Forelimb muscle (tissue), 1 donor: Measurements from ENCODE around the gene KCNQ1. TPM values are rescaled to one million over a fixed set of nuclear protein-coding genes. Genes with fewer than 3 reads are reported as not detected.

Experiments
- DNase-seq: peaks from one replicate; pipeline ENCODE4 v3.0.0-alpha.2; 2013; ENCODE audit warnings: low read depth
- polyA plus RNA-seq: library from polyadenylated mRNA; unstranded; fragments of 120-200 nt; gene quantifications from one replicate; pipeline ENCODE4 v1.2.1, GENCODE V29; 2013; ENCODE audit not compliant: insufficient read length

The KCNQ1 gene
- polyA plus RNA-seq, 1 donor = 2.1 TPM

DNA sequence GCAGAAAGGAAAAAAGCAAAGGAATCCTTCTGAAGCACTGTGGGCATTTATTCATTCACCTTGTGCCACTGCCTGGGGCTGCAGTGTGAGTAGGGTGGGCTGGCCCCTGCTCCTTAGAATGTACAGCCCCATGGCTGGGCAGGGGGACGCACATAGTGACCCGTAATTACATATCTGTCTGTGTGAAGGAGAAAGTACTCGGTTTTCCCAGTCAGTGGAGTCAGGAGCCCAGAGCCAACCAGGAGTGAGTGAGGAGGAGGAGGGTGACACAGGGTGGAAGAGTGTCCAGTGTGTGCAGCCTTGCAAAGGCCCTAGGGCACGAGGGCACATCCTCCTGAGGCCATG is 348.9 kb downstream of the KCNQ1 start:
- DNase-seq = no peak

DNA sequence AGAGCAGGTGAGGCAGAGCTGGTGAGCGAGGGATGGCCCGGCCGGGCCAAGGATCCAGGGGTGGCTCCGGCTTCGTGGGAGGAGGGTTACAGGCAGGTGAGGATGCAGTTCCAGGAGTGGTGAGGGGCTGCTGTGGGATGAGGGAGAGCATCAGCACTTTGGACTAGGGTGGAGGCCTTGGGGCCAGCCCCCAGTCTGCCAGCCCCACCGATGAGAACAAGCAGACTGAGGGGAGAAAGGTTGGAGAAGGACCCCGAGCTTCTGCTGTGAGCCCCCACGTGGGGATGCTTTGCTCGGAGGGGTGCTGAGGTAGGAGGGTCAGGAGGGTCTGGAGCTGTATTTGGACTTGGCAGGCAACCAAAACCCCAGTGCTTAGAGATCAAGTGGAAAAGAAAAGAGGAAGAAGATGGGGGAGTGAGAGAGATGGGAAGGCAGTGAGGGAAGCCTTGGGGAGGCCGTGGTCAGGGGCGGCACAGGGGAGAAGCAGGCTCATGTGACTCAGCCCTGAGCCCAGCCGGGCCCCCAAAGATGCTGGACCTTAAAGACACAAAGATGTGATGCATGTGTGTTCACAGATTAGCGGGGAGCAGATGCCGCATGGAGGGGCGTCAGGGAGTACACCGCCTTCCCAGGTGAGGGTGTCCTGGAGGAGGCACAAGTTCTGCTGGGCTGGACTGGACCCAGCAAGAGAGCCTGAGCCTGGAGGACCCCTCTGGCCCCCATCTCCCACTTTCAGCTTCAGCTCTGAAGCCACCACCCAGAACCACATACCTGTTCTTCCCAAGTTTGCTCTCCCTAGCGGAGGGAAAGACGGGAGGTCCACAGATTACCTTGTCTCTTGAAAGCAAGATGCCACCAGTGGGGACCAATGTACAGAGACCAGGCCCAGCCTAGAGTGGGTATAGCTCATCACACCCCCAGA is 349.5 kb downstream of the KCNQ1 start:
- DNase-seq = no peak

DNA sequence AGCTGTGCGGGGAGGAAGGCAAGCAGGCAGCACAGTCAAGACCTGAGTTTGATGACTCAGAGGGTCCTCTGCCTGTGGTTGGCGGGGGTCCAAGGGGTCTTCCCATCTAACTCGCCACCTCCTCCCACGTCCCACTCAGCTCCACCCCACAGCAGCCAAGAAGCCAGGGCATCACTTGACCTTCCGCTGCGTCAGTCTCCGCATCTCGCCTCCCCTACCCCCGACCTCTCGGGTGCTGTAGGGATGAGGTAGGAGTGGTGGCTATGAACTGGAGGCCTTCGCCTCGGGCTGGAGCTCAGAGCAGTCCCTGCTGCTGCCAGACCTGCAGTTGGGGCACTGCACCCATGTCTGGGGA is 350.1 kb downstream of the KCNQ1 start:
- no peak for DNase-seq

DNA sequence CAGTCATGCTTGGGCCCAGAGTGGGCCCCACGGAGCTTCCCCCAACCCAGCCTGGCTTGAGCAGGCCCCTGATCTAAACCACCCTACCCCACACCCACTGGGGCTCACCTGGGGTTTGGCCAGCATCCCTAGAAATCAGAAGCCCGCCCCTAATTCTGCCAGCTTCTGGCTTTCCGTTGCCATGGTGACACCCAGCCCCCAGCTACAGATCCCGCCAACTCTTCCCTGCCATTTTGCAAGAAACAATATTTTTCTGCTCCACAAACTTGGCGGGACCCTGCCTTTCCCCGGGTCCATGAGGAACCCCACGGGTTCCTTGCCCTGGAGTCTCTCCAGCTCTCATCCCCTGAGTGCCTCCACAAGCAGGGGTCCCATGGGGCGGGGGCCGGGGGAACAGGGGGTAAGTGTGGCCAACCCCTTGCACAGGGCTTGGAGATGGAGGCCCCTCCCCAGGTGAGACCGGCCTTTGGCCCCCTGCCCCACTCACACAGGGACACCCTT is 350.7 kb downstream of the KCNQ1 start:
- no peak for DNase-seq

DNA sequence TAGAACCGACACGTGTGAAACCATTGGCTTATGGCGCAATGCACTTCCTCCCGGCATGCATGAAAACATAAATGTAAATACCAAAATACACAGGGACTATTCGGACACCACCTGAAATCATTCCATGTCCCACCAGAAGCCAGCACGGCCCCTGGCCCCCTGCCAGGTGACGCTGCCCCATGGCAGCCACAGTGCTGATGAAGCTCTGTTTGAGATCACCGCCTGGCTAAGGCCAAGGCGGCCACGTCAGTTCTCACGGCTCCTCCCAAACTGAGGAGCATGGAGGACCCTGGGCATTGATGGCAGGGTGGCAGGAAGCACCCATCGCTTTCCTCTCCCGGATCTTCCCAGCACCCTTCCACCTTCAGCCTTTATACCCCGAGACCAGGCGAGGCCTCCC is 351.3 kb downstream of the KCNQ1 start:
- DNase-seq = no peak

DNA sequence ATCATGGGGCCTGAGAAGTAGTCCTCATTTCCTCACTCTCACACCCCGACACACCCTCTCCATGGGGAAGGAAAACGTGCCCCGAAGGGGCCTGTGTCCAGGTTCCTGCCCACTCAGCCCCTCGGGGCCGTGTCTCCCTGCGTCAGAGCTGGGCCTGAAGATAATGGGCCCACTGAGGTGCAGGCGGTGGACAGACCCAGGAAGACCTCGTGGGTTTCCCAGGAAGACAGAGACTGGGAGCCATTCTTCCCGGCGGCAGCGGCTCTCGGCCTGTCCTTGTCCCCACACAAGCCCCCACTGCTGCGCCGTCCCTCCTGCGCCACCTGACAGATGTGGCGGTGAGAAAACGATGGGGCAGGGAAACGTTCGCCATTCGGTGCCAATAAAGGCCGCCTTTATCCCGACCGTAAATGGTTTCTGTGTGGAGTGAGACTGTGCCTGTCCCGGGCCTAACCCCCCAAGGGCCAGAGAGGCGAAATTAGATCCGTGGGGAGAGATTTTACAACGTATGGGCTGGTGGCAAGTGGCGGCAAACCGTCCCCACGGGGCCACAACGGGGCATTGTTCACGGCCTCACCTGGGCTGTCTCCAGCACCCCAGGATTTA is 351.8 kb downstream of the KCNQ1 start:
- no peak for DNase-seq

DNA sequence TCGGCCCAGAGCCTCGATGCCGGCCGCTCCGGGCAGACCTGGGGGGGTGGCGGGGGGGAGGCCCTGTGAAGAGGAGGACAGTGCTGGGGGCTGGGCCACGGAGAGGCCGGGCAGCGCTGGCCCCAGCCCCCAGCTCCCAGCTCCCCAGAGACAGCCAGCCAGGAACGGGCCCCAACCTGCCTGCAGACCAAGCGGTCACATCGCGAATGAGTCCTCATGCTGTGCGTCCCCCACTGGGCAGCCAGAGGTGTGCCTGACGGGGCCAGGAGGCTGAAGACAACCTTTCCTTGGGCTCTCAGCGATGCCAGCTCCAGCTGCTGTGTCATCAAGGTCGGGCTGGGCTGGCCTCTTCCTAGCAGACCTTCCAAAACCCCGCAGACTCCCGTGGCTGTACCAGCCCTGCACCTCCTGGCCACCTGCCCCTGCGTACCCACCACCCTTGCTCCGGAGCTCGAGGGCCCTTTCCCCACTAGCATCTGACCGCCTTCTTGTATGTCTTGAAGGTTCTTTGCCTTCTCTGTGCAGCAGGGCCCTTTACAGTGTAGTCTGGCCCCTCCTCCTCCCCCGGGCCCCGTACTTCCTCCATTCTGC is 352.4 kb downstream of the KCNQ1 start:
- no peak for DNase-seq

DNA sequence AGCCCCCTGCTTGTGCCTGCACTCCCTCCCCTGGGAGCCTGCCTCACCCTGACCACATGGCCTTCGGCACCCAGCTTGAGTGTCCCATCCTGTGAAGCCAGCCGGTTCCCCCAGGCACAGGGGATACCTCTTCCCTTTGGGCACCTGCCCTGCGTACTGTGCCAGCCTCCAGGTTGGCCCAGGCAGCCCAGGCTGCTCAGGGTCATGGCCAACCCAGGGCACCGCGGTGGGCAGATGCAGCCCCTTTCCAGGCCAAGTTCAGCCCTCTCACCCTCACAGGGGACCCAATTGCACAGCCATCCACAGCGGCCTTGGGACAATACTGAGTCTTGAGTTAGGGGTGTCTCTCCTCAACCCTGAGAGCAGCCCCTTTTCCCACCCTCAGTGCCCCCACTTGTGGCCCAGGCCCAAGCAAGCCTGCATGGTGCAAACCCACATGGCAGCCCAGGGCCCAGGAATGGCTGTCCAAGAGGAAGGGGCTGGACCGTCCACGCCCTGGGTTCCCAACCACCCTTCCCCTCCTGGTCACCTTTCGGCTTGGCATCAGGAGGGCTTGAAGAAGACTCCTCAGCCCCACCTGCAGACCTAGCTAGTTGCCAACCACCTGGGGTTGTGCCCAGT is 353.0 kb downstream of the KCNQ1 start:
- DNase-seq = no peak

DNA sequence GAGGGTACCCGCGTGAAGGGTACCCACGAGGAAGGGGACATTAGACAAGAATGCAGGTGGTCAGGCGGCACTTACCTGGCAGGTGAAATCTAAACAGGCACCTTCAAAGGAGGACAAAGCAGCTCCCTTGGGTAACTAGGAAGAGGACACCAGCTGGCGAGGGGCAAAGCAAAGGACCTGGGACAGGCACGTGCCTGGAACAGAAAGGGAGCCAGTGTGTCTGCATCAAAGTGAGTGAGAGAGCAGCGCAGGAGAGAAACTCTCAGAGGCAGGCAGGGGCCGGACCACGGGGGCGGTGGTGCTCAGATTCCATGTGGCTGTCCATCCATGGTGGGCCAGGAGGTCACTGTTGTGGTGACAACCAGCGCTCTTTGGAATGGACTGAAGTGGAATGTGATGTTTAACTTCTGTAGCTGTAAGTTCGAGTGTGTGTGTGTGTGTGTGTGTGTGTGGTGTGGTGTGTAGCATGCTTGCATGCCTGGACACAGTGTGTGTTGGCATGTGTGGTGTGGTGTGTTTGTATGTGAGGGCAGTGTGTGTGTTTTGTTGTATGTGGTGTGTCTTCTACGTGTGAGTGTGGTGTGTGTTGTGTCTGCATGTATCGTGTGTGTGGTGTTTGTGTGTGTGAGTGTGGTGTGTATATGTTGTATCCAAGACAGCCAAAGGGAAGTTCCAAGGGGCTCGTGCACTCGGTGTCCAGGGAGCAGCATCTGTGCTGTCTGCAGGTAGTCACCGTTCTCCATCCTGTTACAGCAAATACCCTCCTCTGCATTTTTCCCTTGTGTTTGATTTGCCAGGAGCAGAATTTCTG is 354.3 kb downstream of the KCNQ1 start:
- DNase-seq = no peak

DNA sequence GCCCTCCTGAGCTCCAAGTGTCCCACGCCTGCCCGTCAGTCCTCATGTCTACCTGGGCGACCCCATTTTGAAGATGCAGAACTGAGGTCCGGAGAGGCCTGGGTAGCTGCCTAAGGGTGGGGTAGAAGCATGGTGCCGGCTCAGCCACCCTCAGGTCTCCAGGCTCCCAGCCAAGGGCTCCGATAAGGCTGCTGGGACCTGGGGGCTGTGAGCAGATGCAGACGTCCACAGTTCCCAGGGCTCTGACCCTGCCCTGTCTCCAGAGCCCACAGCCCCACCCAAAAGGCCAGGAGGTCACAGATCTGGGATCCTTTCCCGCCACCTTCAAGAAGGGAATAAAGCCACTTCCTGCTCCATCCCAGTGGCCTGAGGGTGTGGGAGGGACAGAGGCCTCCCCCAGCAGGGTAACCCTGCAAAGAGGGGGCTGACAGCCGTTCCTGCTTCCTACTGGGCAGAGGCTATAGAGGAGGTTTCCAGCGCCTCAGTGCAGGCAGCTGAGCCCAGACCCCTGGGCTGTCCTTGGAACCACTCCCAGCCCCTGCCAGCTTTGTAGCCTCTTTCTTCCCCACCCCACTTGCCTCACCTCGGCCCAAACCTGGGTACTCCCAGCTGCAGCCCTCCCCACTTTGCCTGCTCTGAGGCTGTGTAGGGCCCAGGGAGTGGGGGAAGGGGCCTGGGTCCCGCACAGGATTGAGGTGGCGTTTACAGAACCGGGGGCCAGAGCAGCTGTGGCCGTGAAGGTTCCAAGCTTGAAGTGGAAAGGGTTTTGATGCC is 355.3 kb downstream of the KCNQ1 start:
- no peak for DNase-seq

DNA sequence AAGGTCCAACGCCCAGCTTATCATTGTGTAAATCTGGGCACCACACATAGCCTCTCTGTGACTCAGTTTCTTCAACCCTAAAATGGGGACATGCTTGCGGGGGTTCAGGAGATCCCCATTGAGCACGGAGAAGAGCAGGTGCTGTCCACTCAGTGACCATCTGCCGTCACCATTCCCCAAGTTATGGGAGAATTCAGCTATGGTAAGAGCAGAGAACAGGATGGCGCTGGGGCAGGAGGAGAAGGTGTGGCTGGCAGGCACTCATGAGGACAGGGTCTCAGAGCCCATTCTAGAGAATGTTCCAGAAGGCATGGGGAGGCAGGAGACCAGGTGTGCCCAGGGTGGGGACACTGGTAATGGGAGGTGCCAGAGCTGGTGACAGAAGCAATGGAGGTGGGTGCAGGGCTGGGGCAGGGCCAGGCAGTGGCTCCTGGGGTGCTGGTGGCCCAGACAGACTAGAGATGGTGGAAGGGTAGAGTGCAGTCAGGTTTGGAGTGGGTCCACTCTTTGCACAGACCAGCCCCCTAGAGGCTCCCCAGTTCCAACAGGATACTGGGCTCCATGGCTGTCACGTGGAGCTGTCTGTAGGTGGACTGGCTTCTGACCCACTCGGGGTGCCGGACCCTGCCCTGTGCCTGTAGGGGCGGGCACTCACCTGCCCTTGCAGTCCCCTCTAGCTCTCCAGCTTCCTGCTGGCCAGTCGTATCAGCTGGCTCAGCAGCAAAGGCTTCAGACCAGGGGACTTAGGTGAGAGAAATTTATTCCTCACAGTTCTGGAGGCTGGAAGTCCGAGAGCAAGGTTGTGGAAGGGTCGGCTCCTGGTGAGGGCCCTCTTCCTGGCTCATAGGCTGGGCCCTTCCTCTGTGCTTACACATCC is 356.1 kb downstream of the KCNQ1 start:
- no peak for DNase-seq

DNA sequence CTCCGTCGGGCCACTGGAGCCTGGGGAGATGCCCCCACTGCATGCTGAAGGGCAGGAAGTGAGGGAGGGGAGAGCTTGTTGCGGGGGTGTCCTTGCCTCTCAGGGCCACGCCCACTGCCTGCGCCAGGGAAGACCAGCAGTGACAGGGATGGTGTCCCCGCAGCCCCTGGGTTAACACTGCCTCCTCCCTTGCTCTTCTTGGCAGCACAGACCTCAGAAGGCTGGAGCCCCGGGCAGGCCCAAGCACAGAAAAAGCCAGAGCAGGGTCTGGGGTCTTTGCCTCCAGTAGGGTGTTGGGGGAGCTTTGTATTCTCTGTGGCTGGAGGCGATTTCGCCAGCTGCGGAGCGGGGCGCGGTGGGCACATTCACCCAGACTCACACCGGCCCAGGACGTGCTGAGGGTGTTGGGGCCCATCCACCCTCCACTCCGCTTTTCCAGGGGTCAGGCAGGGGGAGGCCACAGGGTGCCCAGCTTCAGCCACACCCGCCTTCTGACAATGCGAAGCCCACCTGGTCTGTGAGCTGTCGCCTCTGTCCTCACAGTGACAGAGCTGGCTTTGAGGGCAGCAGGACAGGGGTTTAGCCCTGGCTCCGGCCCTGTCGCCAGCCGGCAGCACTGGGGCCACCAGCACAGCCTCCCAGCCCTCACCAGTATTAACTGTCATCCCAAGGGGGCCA is 357.0 kb downstream of the KCNQ1 start:
- DNase-seq = no peak

DNA sequence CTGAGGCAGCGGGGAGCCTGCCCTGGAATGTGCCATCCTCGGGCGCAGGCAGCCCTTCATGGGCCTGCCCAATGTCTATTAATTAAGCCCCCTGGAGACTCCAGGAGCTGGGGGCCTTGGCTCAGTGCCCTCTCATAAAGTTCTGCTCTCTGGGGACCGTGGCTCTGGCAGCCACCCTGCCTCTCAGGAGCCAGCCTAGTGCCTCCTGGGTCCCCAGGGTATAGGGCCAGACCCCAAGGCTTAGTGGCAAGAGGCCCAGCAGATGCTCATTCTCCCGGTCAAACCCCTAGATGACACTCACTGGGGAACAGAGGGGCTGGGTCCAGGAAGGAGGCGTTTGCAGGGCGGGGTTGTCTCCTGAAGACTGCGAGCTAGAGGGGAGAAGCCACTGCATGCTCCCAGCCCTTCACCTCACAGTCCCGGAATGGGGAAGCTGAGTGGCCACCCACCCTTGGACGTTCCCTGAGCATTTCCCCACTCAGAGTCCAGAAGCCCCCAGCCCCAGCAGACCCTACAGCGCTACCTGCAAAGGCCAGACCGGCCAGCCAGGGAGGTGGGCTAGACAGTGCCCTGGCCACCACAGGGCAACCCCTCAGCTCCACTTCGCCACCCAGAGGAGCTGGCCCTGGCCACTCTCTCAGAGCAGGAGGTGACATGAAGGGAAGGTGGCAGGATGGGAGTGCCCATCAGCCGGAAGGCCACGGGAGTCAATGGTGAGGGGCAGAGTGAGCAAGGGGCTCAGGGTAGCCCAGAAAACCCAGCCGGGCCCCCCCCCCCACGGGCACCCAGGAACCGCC is 357.8 kb downstream of the KCNQ1 start:
- no peak for DNase-seq

DNA sequence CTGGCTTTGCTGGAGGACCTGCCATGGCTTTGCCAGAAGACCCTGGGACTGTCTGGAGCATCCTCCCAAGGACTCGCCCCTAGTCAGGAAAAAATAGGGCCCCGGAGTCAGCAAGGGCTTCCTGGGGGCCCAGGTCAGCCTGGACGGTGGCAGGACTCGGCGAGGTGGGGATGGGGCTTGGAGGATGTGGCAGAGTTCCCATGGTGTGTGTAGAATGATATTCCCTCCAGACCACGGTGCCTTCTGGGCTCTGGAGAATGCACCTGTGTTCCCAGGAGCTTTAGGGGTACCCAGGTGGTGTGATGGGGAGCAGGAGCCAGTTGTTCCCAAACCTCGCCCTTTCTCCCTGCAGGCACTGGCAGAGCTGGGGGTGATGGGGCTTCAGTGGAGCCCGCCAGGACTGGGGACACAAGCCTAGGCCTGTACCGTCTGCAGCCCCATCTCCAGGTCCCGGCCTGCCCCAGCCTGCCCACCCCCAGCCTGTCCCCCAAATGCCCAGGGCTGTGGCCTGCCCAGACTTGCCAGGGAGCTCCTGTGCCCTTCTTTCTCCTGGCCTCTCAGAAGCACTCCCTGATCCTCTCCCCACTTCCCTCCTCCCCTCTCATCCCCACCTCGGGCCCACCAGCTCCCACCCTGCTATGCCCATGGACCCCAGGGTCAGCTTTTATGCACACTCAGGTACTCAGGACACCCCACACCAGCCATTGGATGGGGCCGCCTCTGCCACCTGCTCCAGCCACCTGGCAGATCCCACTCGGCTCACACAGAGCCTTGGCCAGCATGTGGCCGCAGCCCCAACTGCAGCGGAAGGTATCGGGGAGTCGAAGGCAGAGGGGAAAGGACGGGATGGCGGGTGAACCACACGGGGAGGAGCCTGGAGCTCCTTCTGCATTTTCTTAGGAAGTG is 358.6 kb downstream of the KCNQ1 start:
- DNase-seq = no peak

DNA sequence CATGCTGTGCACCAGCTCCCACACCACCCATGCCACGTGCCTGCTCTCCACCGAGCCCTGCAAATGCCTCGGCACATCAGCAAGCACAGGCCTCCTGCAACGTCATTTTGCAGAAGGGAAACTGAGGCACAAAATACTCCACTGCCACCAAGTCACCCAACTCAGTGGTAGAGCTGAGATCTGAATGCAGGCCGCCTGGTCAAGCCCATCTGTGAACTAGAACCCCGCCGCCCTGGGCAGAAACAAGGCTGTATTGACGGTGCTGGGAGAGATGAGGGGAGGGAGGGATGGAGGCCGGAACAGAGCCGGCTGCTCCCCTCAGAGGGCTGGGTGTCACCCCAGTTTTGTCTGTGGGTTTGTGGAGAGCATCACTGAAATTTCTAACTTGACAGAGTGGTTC is 359.4 kb downstream of the KCNQ1 start:
- DNase-seq = no peak

DNA sequence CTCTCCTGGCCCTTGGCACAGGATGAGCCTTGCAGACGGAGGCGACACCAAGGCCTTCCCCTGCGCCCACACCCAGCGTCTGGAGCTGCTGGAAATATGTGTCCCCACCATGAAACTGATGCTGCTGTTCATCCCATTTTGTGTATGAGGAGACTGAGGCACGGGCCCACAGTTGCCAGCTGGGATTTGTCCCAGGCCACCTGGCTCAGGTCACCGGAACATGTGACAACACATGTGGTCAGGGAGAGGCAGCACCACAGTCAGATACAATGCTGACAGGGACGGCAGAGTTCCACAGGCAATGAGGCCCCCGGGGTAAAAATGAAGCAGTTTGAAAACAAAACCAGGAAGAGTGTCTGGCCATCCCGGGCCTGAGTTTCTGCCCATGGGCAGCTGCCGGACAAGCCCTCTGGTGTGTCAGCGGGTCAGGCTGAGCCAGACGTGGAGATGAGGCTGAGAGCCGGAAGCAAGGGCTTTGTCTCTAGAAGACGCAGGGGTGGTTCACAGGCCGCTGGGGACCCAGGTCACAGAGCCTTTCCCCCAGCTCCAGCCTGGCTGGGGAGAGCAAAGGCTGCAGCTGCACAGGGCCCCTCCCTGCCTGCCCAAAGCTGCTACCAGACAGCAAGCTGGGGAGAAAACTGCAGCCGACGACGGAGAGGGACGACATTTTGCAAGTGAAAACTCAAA is 360.0 kb downstream of the KCNQ1 start:
- no peak for DNase-seq
